Measurements from ENCODE around the gene HNRNPA2B1. TPM values are rescaled to one million over a fixed set of nuclear protein-coding genes. Genes with fewer than 3 reads are reported as not detected.

Gene HNRNPA2B1
- total RNA-seq, 1 donor, result 135 TPM

DNA sequence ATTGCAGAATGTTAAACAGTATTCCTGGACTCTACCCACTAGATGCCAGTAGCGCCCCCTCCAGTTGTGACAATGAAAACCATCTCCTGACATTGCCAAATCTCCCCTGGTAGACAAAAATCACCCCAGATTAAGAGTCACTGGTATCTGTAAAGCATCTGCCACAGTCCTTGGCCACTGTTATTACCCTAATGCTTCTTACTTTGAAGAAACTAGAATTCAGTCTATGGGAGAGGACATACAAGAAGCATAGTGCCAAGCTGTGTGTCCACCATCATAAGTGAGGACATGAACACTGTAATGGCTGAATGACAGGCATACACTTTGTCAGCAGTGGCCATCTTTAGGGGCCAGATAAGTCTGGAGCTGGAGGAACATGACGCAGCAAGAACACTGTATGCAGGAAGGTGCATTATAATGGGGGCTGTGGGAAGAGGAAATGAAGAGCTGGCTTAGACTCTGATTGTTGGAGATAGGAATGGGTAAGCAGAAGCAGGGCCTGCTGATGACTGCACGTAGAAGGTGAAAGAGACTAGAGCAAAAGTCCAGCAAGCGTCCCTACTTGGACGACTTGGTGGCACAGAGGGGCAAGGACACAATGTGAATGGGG, 33.5 kb upstream of the HNRNPA2B1 start:
- TF ChIP-seq, protein P1, sequence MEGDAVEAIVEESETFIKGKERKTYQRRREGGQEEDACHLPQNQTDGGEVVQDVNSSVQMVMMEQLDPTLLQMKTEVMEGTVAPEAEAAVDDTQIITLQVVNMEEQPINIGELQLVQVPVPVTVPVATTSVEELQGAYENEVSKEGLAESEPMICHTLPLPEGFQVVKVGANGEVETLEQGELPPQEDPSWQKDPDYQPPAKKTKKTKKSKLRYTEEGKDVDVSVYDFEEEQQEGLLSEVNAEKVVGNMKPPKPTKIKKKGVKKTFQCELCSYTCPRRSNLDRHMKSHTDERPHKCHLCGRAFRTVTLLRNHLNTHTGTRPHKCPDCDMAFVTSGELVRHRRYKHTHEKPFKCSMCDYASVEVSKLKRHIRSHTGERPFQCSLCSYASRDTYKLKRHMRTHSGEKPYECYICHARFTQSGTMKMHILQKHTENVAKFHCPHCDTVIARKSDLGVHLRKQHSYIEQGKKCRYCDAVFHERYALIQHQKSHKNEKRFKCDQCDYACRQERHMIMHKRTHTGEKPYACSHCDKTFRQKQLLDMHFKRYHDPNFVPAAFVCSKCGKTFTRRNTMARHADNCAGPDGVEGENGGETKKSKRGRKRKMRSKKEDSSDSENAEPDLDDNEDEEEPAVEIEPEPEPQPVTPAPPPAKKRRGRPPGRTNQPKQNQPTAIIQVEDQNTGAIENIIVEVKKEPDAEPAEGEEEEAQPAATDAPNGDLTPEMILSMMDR (IDR thresholded peaks at IDR 0.05; ENCODE audit: insufficient read depth, low read depth, low read length), result no peak
- no peak for DNase-seq (ENCODE audit: low read depth)
- no peak overlapping the region for H3K4me3 ChIP-seq (ENCODE audit: low read depth, low read length)

DNA sequence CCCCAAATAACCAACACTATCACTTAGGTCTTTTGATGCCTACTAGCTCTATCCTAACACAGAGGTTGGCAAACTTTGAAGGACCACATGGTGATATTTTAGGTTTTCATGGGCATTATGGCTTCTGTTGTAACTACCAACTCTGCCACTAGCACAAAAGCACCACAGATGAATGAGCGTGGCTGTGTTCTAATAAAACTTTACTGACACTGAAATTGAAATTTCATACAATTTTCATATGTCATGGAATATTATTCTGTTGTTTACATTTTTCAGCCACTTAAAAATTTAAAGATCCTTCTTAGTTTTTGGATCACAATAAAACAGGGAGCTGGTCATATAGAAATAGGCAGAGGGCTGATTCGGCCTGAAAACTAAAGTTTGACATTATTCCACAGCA, 27.4 kb upstream of the HNRNPA2B1 start:
- H3K4me3 ChIP-seq (ENCODE audit: low read depth, low read length), result no peak overlapping the region
- DNase-seq (ENCODE audit: low read depth), result no peak
- TF ChIP-seq, protein P1 (IDR thresholded peaks at IDR 0.05; ENCODE audit: insufficient read depth, low read depth, low read length), result no peak

DNA sequence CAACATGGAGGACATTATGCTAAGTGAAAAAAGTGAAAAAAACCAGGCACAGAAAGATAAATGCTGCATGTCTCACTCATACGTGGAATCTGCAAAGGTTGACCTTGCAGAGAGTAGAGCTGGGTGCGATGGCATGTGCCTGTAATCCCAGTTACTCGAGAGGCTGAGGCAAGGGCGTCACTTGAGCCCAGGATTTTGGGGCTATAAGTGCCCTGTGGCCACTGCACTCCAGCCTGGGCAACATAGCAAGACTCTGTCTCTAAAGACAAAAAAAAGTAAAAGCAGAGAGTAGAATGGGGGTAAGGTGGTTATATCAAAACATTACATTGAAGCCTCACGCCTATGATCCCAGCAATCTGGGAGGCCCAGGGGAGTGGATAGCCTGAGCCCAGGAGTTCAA, 23.8 kb upstream of the HNRNPA2B1 start:
- H3K4me3 ChIP-seq (ENCODE audit: low read depth, low read length), result no peak overlapping the region
- TF ChIP-seq, protein P1 (IDR thresholded peaks at IDR 0.05; ENCODE audit: insufficient read depth, low read depth, low read length), result no peak
- no peak for DNase-seq (ENCODE audit: low read depth)

DNA sequence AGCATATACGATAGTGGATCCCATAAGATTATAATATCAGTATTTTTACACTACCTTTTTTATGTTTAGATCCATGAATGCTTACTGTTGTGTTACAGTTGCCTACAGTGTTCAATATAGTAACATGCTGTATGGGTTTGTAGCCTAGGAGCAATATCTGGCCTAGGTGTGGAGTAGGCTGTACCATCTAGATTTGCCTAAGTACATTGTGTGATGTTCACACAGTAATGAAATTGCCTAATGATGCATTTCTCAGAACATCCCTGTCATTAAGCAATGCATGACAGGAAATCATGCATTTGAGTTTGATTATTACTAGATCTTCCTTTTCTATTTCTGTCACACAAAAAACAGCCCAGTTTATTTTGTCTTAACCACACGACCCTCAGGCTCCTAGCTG, 15.5 kb upstream of the HNRNPA2B1 start:
- TF ChIP-seq, protein P1 (IDR thresholded peaks at IDR 0.05; ENCODE audit: insufficient read depth, low read depth, low read length), result no peak
- H3K4me3 ChIP-seq (ENCODE audit: low read depth, low read length), result no peak overlapping the region
- DNase-seq (ENCODE audit: low read depth), result no peak

DNA sequence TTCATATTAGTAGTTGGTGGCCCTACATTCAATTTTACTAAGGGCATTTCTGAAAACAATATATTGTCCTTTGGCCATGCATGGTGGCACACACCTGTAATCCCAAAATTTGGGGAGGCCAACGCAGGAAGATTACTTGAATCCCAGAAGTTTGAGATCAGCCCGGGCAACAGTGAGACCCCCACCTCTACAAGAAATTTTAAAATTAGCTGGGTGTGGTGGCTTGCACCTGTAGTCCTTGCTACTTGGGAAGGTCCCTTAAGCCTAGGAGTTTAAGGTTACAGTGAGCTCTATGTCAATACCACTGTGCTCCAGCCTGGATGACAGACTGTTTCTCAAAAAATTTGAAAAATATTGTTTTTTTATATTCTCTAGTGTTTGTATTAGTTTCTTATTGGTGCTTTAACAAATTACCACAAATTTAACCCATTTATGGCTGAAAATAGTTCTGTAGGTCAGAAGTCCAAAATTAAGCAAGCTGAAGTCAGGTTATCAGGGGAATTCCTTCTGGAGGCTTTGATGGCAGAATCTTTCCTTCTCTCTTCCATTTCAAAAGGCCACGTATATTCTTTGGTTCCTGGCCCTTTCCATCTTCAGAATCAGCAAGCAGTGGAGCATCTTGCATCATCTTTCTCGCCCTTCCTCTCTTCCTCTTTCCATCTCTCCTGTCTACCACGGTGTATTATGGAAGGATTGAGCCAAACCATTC, 13.4 kb upstream of the HNRNPA2B1 start:
- H3K4me3 ChIP-seq (ENCODE audit: low read depth, low read length), result no peak overlapping the region
- no peak for DNase-seq (ENCODE audit: low read depth)
- TF ChIP-seq, protein P1 (IDR thresholded peaks at IDR 0.05; ENCODE audit: insufficient read depth, low read depth, low read length), result no peak

DNA sequence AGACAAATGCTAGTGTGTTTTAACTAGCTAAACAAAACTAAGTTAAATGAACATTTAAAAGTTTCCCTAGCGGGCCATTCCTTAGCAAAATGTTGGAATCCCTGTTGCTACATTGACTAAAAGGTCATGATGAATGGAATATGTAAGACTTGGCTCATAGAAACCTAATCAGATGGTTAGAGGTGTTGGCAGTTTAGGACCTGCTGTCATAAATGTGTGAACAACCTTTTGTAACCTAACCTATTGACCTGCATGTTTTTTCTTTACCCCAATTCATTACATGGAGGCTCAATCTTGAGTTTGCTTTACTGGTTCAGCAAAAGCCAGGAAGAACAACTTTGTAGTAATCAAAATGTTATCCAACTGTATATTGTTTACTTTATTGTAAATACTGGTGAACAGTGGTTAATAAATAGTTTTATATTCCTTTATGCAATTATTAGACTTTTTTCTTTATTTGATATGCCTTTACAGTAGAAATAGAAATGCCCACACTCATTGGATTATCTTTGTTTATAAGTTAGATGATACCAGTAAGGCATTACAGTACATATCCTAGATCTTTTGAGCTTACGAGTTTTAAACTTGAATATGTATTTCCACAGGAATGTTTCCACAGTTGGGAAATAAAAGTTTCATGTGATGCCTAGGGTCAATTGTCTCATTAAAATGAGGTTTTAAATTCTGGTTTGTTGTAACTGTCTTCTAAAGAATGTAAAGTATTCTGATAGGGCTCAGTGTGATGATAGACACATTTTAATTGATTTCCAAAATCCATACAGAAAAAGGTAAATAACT, 12.6 kb upstream of the HNRNPA2B1 start:
- TF ChIP-seq, protein P1 (IDR thresholded peaks at IDR 0.05; ENCODE audit: insufficient read depth, low read depth, low read length), result no peak
- no peak overlapping the region for H3K4me3 ChIP-seq (ENCODE audit: low read depth, low read length)
- DNase-seq (ENCODE audit: low read depth), result peak; percentile 39
